HG03558 (cell line): Measurements from ENCODE around the gene WWOX.
"Not testable (repeated sequence)": the region's sequence is repeated elsewhere in the genome, so short reads cannot be mapped to it uniquely, and the experiment has no call there.

Experiments used
- ATAC-seq: cut with Tn5 transposase; IDR thresholded peaks from one replicate; pipeline ENCODE4 v1.9.1; 2021; ENCODE audit warnings: moderate number of reproducible peaks; ENCODE audit not compliant: unreplicated experiment; ENCODE audit errors: extremely low read depth

WWOX gene

GRCh38 chr16:78679546-78679945 is 580.1 kb downstream of the WWOX start:
- no peak for ATAC-seq

GRCh38 chr16:78681743-78682142 is 582.3 kb downstream of the WWOX start:
- no peak for ATAC-seq

GRCh38 chr16:78684030-78684611 is 584.7 kb downstream of the WWOX start:
- no peak for ATAC-seq

GRCh38 chr16:78684655-78685375 is 585.4 kb downstream of the WWOX start:
- no peak for ATAC-seq

GRCh38 chr16:78686601-78687000 is 587.1 kb downstream of the WWOX start:
- no peak for ATAC-seq

GRCh38 chr16:78689028-78689427 is 589.6 kb downstream of the WWOX start:
- ATAC-seq, result no peak

- no peak for ATAC-seq
Observed at GRCh38 chr16:78689536-78689935, 590.1 kb downstream of the WWOX start.

GRCh38 chr16:78690510-78690909 is 591.1 kb downstream of the WWOX start:
- no peak for ATAC-seq

- not testable (repeated sequence) for ATAC-seq
Observed at GRCh38 chr16:78691746-78692145, 592.3 kb downstream of the WWOX start.

GRCh38 chr16:78693496-78693895 is 594.0 kb downstream of the WWOX start:
- ATAC-seq, result no peak

GRCh38 chr16:78694414-78694813 is 595.0 kb downstream of the WWOX start:
- ATAC-seq, result no peak

- no peak for ATAC-seq
Observed at GRCh38 chr16:78695391-78695790, 595.9 kb downstream of the WWOX start.

- no peak for ATAC-seq
Observed at GRCh38 chr16:78696797-78697196, 597.3 kb downstream of the WWOX start.

- no peak for ATAC-seq
Observed at GRCh38 chr16:78697426-78697825, 598.0 kb downstream of the WWOX start.

GRCh38 chr16:78703936-78704335 is 604.5 kb downstream of the WWOX start:
- no peak for ATAC-seq

- ATAC-seq, result no peak
Observed at GRCh38 chr16:78704416-78704815, 605.0 kb downstream of the WWOX start.

GRCh38 chr16:78705694-78706093 is 606.2 kb downstream of the WWOX start:
- no peak for ATAC-seq

GRCh38 chr16:78706637-78707036 is 607.2 kb downstream of the WWOX start:
- no peak for ATAC-seq

- no peak for ATAC-seq
Observed at GRCh38 chr16:78709137-78709884, 609.9 kb downstream of the WWOX start.

GRCh38 chr16:78715106-78715505 is 615.7 kb downstream of the WWOX start:
- no peak for ATAC-seq

- ATAC-seq, result no peak
Observed at GRCh38 chr16:78715673-78716072, 616.2 kb downstream of the WWOX start.
